Neutrophil (primary cell): ENCODE data around the gene SCRG1.

ENCODE experiments used
- H3K27ac ChIP-seq: fragments of 200-600 bp; sonication (generic); 2 replicates; pipeline ENCODE4 v1.5.1; 2016; ENCODE audit warnings: mild to moderate bottlenecking, moderate library complexity
- H3K27me3 ChIP-seq: fragments of 200-600 bp; sonication (generic); 2 replicates; pipeline ENCODE4 v1.6.0; 2016; ENCODE audit warnings: mild to moderate bottlenecking
- H3K36me3 ChIP-seq: fragments of 200-600 bp; sonication (generic); 2 replicates; pipeline ENCODE4 v1.5.1; 2017
- H3K4me1 ChIP-seq, 2 experiments: fragments of 200-600 bp in 1 of 2; sonication (generic) in 1 of 2; 1 replicate in 1 of 2; 2 replicates in 1 of 2; pipeline versions ENCODE4 v1.5.1 to v1.6.1; 2013 to 2016; ENCODE audit warnings: low read depth in 1 of 2, low read length in 1 of 2, mild to moderate bottlenecking in 1 of 2, moderate library complexity in 1 of 2; ENCODE audit not compliant: control insufficient read depth in 1 of 2, insufficient read depth in 1 of 2
- H3K4me3 ChIP-seq, 2 experiments: fragments of 200-600 bp in 1 of 2; sonication (generic) in 1 of 2; 1 replicate in 1 of 2; 2 replicates in 1 of 2; pipeline ENCODE4 v1.5.1; 2013 to 2016; ENCODE audit warnings: low read depth in 1 of 2, low read length in 1 of 2, mild to moderate bottlenecking in 1 of 2, moderate library complexity in 1 of 2
- H3K9me3 ChIP-seq: fragments of 200-600 bp; sonication (generic); 2 replicates; pipeline ENCODE4 v1.5.1; 2016
- TF ChIP-seq, protein P1 (sequence below): fragments of 200-600 bp; sonication (generic); IDR thresholded peaks from 2 replicates; pipeline ENCODE4 v1.5.1; 2016; ENCODE audit warnings: antibody characterized with exemption

The SCRG1 gene

DNA sequence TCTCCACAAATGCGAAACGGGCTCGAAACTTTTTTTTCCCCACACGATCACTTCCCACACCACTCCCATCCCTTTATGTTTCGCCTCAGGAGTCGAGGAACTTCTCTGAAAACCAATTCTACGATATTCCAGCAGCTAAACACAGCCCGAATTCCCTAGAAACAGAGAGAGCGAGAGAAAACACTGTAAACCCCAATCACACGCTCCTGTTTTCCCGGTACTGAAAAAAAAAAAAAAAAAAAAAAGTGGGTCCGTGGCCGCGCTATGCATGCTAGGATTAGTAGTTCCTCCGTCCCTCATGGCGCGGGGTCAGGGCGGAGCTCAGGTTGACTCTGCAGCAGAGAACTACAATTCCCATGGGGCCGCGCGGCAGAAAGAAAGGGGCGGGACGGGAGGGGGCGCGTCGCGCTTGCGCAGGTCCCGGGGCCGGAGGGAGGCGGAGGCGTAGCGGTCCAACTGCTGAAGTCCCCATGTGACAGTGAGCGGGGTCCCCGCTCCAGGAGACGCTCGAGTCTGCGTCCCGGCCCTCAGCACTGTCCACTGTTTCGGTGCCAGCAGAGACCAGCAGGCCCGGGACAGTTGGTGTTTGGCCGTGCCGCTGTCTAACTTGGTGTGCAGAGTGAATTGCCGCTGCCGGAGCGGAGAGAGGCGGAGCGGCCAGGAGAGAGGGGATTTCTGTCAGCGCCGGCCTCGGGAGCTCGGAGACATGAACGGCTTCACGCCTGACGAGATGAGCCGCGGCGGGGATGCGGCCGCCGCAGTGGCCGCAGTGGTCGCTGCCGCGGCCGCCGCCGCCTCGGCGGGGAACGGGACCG, 28.2 kb downstream of the SCRG1 start, which contains the start of gene SAP30:
SAP30 (plus strand) TSS at position 478 of the 815 bp plus-strand sequence; CDS start at position 707, 229 bp downstream.
- H3K27ac ChIP-seq: peak within 1 kb of the TSS; percentile 85
- H3K9me3 ChIP-seq: no peaks in the 10 kb centered on the region
- H3K27me3 ChIP-seq: peaks cover 13% of the 10 kb centered on the region
- TF ChIP-seq, protein P1, sequence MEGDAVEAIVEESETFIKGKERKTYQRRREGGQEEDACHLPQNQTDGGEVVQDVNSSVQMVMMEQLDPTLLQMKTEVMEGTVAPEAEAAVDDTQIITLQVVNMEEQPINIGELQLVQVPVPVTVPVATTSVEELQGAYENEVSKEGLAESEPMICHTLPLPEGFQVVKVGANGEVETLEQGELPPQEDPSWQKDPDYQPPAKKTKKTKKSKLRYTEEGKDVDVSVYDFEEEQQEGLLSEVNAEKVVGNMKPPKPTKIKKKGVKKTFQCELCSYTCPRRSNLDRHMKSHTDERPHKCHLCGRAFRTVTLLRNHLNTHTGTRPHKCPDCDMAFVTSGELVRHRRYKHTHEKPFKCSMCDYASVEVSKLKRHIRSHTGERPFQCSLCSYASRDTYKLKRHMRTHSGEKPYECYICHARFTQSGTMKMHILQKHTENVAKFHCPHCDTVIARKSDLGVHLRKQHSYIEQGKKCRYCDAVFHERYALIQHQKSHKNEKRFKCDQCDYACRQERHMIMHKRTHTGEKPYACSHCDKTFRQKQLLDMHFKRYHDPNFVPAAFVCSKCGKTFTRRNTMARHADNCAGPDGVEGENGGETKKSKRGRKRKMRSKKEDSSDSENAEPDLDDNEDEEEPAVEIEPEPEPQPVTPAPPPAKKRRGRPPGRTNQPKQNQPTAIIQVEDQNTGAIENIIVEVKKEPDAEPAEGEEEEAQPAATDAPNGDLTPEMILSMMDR: no peak
- H3K36me3 ChIP-seq: no peaks in the 10 kb centered on the region
- H3K4me1 ChIP-seq: peaks cover 17 to 23% of the 10 kb centered on the region in 2 experiments
- H3K4me3 ChIP-seq: peak within 1 kb of the TSS; percentile 77 to 97

DNA sequence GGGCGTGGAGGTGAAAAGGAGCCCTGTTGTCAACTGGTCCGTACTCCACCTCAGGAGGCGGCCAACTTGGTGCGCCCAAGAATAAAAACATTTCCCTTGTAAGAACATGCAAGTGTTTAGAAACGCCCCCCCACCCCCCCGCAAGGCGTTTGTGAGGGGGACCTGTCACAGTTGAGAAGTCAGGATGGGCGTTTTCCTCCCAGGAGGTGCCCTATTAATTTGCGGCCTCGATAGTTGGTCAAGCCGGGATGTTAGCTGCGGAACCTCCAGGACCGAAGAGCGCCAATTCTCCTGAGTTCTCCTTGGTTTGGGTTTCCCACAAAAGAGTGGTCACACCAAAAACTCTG, 28.8 kb downstream of the SCRG1 start:
- TF ChIP-seq, protein P1: no peak
- Histone ChIP-seq H3K9me3 (no peaks in the 10 kb centered on the region), H3K27me3 (peaks cover 13% of the 10 kb centered on the region), H3K4me1 (peaks cover 17 to 23% of the 10 kb centered on the region in 2 experiments), H3K27ac (peak overlapping the region; percentile 85), H3K4me3 (peak overlapping the region; percentile 77 to 97), H3K36me3 (no peaks in the 10 kb centered on the region)

DNA sequence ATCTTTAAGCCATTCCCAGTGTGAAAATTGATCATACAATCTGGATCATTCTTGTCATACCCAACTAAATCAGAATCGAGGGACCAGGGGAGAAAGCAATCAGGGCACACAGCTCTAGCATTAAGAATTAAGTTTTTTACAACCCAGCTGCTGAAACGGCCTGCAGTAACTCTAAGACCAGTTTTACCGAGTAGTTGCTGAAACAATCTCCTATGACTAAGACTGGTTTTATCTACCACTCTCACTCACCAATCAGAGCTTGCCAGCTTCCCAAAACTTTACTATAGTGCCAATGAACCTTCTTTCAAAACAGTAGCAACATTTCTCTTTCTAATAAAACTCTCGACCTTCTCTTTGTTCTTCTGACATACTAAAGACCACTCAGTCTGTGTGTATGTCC, 31.0 kb downstream of the SCRG1 start:
- Histone ChIP-seq H3K27me3 (peaks cover 10% of the 10 kb centered on the region), H3K9me3 (no peaks in the 10 kb centered on the region), H3K4me1 (peaks cover 16 to 23% of the 10 kb centered on the region in 2 experiments), H3K27ac (no peak overlapping the region), H3K4me3 (no peak overlapping the region), H3K36me3 (no peaks in the 10 kb centered on the region)
- TF ChIP-seq, protein P1: no peak

DNA sequence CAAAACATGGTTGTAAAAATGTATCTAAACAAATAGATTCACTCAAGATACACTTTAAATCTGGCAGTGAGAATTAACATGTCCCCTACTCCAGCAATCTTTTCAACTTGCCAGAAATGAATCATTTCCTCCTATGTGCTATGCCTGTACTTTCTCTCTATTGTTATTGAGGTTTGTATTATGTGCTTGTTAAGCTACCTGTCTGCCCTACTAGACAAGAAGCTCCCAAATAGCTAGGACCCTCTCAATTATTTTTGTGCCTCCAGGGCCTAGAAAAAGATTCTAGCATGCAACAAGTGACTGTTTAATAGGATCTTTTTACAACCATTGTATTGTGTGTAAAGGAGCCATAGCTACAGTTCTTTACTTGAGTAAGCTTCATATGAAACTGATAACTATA, 31.6 kb downstream of the SCRG1 start:
- H3K9me3 ChIP-seq: no peaks in the 10 kb centered on the region
- TF ChIP-seq, protein P1: no peak
- H3K27ac ChIP-seq: no peak overlapping the region
- no peak overlapping the region for H3K4me3 ChIP-seq
- no peaks in the 10 kb centered on the region for H3K36me3 ChIP-seq
- peaks cover 4% of the 10 kb centered on the region for H3K27me3 ChIP-seq
- peaks cover 11 to 18% of the 10 kb centered on the region in 2 experiments for H3K4me1 ChIP-seq

DNA sequence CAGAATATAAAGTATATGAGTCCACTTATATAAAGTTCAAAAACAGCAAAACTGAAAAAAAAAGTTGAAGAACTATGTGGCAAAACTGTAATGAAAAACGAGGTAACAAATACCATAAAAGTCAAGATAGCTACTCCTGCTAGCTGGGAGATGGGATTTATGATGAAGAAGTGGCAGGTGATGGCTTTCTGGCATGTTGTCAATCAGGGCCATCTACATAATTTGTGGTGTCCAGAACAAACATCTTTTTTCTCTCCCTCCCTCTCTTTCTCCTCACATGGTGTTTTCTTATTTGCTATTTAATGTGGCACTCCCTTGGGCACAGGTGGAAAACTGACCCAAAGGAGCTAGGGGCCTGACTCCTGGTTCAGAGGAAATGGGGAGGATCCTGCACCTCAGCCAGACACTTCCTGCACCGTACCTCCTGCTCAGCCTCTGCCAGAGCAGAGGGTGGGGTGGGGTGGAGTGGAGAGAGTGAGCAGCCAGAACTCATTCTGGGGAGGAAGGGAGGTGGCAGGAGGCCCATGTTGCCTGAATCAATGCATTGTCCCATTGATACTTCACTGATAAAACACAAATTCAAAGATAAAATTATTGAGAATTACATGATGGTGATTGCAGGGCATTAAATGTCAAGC, 33.4 kb downstream of the SCRG1 start:
- Histone ChIP-seq H3K27ac (no peak overlapping the region), H3K4me3 (no peak overlapping the region), H3K27me3 (no peaks in the 10 kb centered on the region), H3K36me3 (no peaks in the 10 kb centered on the region), H3K9me3 (no peaks in the 10 kb centered on the region), H3K4me1 (peaks cover 6 to 8% of the 10 kb centered on the region in 2 experiments)
- TF ChIP-seq, protein P1: no peak
